H1 (cell line): ENCODE measurements around the gene KRT81. TPM values are rescaled to one million over a fixed set of nuclear protein-coding genes. Genes with fewer than 3 reads are reported as not detected.

Experiments used
- EZH2 ChIP-seq: fragments of 200-600 bp; sonication (generic); IDR thresholded peaks from 2 replicates; pipeline ENCODE4 v1.7.1; 2012; ENCODE audit warnings: low read depth, mild to moderate bottlenecking, moderate library complexity, low read length, inconsistent platforms; ENCODE audit not compliant: severe bottlenecking
- polyA plus RNA-seq, 7 experiments: library from polyadenylated mRNA; depleted of rRNA in 3 of 7; stranded (reverse) in 5 of 7; unstranded in 2 of 7; fragments of >200 nt in 5 of 7; fragments of 200-250 nt in 2 of 7; gene quantifications; 1 replicate in 5 of 7; 2 replicates in 1 of 7; 4 replicates in 1 of 7; pipeline versions ENCODE4 v1.2.1 to v1.2.3, GENCODE V29; 2011 to 2013; ENCODE audit warnings: missing spikeins in 2 of 7, mixed read lengths in 2 of 7
- total RNA-seq: library from RNA; stranded (reverse); fragmentation: NEBNext Ultra II Directional; extraction: Animal tissue kit (Norgen Biotek cat#: 25700); gene quantifications from 2 replicates; pipeline ENCODE4 v1.2.1, GENCODE V29; 2021

Gene KRT81
- total and polyA plus RNA-seq, 2 of the 8 experiments (the other 6 are each of a cell fraction or from before 2014, with no cell fraction given): not detected

DNA sequence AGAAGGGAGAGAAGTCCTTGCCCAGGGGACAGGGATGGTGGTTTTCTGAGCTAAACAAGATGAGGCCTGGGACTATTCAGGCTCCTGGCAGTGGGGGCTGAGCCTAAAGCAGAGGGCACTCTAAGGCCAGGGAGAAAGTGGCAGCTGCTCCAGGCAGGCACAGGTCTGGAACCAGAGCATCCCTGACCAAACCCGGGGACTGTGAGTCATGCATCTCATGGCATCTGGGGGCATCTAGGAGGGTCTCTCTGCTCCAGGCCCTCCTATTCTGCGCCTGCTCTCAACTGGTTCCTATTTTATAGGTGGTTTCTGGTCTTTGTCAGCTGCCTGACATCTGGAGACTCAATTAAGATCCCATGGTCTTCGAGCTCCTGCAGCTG, 46.7 kb downstream of the KRT81 start (continued):
- no peak for TF ChIP-seq EZH2
- TF ChIP-seq, all 59 proteins: peak for 0
